Measurements from ENCODE around the gene CERS6. TPM values are rescaled to one million over a fixed set of nuclear protein-coding genes. Genes with fewer than 3 reads are reported as not detected.

The CERS6 gene
- polyA plus RNA-seq, 4 donors: 41.8 to 50.6 (median 47.4) TPM

DNA sequence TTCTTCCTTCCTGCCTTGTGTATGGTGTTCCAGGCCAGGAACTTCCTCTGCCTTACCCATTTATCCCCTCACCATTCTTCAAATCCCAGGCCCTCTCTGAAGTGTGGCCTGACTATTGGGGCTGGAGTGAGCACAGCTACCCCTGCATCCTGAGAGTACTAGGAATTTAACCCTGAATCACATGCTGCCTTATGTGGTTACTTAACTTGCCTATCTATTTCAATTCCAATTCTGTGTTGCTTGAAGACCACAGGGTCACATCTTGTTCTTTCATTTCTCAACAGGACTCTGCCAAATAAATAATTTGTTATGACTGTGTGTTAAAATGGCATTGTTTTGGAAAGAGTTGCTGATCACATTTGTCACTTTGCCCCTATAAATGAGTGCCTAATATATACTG, 108.6 kb downstream of the CERS6 start:
- no peak for DNase-seq (ENCODE audit: low read depth in 4 of 4, low spot score in 2 of 4)

DNA sequence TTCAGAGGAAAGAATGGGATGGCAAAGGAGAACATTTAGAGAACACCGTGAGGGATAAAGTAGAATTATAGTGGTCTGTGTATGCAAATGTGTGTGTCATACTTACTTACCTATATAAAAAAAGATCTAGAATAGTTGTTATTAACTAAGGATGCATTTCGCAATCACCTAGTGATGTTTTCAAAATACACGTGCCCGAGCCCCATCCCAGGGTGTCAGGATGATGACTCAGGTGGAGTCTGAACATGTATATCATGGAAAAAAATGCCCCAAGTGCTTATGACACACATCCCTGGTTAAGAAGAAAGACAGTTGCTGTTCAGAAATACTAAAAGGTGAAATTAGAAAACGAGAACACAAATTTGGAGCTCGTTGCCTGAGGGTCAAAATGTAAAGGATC, 109.0 kb downstream of the CERS6 start:
- DNase-seq (ENCODE audit: low read depth in 4 of 4, low spot score in 2 of 4): no peak

DNA sequence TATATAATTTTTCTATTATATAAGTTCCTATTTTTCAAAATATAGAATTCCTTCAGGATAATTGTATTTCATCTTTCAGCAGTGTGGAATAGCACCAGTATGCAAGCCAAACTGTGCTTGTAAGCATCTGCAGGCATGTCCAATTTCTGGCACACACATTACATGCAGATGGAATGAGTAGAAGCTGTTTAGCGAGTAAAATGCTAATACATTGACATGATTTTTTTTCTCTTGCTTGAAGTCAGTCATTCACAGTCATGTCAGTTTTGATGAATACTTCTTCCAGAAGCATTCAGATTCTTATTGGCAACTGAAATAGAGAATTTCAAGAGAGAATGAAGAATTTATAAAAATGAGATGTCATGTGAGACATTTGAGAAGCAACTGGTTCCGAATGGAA, 109.4 kb downstream of the CERS6 start:
- DNase-seq (ENCODE audit: low read depth in 4 of 4, low spot score in 2 of 4): no peak

DNA sequence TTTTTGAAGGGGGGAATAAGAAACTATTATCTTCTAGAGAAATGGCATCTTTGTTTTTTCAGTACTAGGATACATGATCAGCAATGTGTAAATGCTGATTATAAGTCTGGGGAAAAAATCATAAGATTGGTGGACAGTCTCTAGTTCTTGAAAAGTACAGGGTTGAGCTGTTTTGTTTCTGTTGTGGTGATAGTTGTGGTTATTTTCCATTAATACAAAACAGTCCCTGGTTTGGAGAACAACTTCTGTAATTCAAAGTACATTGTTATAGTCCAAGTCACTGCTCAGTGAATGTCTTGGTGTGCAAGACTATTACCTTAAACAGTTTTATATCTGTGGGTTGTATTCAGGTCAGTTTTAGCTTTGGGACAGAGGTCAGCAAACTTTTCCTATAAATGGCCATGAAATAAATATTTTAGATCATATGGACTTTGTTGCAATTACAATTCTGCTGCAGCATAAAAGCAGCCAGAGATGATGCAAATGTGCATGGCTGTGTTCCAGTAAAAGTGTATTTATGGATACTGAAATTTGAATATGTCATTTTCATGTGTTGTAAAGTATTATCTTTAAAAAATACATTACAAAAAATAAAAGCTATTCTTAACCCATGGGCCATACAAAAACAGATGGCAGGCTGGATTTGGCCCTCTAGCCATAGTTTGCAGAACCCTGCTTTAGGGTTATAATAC, 111.0 kb downstream of the CERS6 start:
- DNase-seq (ENCODE audit: low read depth in 4 of 4, low spot score in 2 of 4): no peak

DNA sequence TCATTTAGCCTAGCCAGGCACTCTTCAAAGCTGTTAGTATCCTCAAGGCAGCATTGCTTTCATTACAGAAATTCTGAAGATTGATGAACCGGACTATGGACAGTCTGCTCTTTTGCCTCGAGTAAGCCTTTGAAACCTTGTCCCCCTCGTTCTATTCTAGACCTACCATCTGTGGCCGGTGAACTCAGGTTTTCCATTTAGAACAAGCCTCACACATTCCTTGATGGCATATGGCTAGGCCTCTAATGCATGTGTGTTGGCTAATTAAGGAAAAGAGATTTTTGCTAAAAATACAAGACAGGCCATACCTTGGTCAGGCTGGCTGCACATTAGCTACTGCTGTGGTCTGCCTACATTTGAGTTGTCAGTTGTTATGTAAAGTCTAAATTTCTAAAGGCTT, 111.8 kb downstream of the CERS6 start:
- no peak for DNase-seq (ENCODE audit: low read depth in 4 of 4, low spot score in 2 of 4)

DNA sequence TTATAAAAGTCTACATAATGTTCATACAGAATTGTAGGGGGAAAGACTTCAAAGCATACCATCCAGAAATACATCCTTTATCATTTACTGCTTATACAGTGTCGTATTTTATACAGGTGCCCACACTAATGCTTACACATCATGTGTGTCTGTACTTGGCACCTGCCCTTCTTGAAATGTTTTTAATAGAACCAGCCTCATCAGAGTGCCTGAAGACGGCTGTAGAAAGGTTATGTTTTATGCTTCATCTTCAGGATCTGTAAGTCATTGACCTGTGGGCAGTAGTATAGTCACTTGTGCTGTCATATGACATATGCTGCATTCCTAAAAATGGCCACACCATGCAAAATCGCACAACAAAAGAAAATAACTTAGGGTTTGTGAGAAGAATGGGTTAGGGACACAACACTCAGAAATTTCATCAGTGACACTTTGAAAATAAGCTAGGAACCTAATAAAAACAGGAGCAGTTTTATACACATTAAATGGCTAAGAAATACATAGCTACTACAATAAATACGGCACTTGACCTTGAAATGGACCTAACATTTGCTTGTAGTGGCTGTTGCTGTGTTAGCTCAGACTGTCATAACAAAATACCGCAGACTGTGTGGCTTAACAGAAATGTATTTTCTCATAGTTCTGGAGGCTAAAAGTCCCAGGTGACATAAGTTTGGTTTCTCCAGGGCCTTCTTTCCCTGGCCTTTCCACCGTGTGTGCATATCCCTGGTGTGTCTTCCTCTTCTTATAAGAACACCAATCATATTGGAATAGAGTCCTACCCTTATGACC, 112.6 kb downstream of the CERS6 start:
- DNase-seq (ENCODE audit: low read depth in 4 of 4, low spot score in 2 of 4): peak in 2 of 4 donors; percentile 5 to 16

DNA sequence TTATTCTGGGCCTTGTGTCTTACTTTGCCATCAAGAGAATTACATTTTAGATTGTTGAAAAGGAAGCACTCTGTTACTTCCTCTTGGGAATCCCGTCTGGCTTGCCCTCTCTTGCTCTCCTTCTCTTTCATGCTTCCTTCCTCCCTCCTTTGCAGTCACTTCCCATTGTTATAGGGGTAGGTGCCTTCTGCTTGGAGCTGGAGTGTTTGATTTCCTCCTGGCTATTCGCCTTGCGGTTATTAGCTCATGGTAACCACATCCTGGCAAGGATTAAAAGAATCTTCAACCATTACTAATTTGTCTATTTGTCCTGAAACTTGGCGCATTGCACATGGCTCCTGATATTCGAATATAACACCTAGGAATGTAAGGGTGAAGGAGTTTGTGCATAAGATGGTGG, 115.0 kb downstream of the CERS6 start:
- no peak for DNase-seq (ENCODE audit: low read depth in 4 of 4, low spot score in 2 of 4)

DNA sequence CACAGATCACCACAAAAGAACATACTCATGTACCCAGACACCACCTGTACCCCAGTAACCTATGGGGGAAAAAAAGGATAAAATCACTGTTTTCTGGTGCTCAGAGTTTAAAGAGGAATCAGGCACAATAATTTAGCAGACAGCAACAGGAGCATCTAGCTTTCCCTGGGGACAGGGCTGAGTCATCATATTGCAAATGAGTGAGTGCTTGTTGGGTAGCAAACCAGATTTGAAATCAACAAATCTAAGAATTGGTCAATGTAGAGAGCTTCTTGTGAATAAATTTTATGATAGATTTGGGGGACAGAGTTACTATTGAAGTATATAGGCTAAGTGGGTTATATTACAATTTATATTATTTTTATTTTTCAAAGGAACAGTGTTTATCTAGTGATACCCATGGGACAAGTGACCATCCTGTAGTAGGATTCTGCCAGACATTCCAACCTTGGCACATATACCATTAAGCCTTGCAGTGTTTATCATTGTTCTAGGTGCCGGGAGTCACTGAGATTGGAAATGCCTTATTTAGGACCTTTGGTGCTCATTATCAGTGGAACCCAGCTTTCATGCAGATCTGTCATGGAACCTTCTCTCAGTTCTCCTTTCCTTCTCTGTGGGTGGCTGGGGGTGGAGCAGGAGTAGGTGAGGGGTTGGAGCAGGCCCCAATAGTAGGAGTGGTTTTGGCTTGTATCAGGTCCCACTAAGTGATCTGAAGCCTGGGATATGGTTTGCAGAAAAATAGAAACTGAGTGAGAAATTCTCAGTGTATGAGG, 117.2 kb downstream of the CERS6 start:
- no peak for DNase-seq (ENCODE audit: low read depth in 4 of 4, low spot score in 2 of 4)

DNA sequence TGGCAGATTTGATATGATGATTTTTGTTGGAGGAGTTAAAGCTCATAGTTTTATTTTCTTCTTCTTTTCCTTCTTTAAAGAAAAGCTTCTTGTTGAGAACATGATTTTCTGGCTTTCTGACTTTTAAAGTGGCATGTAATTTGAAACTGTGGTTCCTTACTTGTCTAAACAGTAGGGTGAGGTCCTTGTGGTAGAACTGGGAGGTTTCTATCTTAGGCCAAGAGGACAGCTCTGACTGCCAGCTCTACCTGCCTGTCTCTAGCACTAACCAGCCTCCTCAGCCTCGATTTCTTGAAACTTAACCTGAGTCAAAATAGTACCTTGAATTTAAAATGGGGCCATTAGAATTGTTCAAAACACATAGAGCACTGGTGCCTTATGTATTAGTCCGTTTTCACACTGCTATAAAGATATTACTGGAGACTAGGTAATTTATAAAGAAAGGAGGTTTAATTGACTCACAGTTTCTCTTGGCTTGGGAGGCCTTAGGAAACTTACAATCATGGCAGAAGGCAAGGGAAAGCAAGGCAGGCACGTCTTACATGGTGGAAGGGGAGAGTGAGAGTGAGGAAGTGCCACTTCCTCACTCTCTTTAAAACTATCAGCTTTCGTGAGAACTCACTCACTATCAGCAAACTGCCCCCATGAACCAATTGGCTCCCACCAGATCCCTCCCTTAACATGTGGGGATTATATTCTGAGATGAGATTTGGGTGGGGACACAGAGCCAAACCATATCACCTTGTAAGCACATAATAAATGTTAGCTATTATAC, 119.0 kb downstream of the CERS6 start:
- DNase-seq (ENCODE audit: low read depth in 4 of 4, low spot score in 2 of 4): no peak

DNA sequence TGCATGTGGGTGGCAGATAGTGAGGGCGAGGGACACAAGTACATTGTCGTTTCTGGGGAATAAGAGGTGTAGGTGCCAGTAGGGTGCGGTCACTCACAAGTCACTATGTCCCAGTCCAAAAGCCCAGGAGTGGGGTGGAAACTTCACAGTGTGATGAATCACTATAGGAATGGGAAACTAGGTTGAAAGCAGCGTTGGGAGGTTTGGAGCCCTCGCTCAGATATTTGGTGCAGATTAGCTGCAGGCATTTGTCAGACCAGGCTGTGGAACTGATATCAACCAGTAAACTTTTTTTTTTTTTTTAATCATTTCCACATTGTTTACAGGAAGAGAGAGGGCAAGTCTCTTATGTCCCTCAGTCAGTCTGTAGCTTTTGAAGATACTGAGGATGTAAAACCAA, 121.8 kb downstream of the CERS6 start:
- no peak for DNase-seq (ENCODE audit: low read depth in 4 of 4, low spot score in 2 of 4)

DNA sequence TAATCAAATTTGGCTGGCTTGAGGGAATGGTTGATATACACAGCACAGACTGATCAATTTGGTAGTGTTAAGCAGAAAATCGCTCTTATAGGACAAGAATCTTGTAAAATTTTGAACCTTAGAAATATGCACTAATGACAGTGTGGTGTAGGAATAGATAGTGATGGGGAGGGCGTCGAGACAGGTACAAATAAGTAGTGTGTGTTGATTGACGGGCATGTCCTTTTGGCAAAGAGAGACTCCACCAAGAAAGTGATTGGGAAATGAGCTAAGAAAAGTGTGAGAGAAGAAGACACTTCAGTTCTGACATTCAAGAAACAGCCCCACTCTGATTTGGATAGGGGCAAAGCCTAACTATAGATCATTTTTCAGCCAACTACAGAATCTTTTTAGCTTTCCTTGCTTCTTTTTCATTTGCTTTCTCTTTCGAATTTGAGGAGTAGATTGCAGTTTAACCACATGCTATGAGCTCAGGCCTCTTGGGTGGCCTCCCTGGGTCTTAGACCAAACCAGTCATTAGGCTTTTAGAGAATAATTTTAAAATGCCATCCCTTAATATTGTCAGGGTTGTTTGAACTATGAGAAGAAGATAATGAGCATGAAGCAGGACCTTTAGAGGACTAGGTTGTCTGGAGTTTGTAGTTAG, 127.1 kb downstream of the CERS6 start:
- no peak for DNase-seq (ENCODE audit: low read depth in 4 of 4, low spot score in 2 of 4)

DNA sequence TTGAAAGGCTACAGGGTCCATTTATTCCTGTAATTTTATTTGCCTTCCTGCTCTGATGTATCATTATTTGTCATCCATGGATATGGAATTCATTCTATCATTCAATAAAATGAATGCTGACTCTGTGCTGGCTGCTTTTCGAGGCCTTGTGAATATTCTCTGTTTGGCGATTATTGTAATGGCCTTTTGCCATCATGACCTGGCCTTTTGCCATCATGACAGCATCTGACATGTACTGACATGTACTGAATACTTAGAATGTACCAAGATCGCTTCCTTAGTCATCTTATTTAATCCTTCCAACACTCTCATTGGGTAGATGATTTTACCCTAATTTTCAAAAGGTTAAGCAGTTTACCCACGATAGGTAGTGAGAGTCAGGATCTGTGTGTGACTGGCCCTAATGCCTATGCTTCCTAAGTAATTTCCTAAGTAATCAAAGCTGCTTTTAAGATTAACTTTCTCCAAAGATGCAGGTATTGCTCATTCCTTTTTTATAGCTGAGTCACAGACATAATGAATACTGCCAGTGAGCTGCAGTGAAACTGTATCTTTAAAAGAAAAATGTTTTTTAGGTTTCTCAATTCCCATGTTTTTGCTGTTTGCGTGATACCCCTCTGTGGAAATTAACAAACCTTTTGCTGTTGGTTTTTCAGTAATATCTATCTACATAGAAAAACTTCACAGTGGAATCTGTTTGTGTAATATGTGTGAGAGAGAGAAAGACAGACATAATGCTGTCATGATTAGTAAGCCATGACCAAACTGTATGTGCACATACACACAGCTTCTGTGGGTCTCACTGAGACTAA, 127.8 kb downstream of the CERS6 start:
- no peak for DNase-seq (ENCODE audit: low read depth in 4 of 4, low spot score in 2 of 4)

DNA sequence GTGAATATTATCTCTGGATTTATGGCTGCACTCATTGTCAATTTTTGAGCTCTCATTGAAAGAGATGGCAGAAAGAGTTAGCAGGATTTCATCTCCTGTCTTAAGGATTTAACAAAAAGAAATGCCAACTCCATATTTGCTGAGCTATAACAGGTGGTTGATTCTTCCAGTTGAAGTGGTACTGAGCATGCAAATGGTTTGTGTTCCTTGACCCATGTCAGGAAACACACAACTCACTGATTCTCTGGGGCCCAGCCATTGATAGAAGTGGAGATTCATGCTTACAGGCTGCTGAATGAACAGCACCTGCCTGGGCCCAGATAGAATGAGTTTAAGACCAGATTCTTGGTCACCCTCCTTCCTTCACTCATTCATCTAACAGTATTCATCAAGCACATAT, 128.8 kb downstream of the CERS6 start:
- no peak for DNase-seq (ENCODE audit: low read depth in 4 of 4, low spot score in 2 of 4)

DNA sequence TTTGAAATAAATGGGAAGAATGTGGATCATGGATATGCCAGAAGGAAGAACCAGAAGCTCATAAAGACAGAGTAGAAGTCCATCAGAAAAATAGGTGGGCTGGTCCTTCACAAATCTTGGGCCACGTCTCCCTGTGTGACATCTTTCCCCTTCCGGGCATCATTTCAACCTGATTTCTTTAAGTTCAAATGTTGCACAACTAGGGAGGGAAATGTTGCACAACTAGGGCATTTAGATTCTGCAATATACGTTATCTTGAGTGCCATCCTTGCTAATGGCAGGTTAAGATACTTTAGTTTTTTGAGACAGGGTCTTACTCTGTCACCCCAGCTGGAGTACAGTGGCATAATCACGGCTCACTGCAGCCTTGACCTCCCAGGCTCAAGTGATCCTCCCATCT, 129.6 kb downstream of the CERS6 start:
- DNase-seq (ENCODE audit: low read depth in 4 of 4, low spot score in 2 of 4): no peak

DNA sequence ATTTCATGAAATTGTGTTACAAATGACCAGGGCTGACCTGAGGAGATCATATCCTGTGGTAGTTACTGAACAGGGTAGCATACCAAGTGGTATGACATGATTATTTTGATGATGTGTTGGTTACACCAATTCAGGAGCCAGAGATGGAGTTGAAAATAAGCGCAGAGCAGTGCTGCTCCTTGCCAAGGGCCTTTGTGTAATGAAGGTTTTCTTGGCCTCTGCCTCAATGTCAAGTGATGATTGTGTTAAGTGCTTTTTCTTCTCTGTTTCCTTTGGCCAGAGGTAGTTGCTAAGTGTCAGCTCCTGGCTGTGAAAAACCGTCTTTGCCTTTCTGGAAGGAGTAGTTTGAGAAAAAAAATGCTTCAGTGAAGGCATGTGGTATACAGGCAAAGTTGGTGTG, 131.2 kb downstream of the CERS6 start:
- DNase-seq (ENCODE audit: low read depth in 4 of 4, low spot score in 2 of 4): no peak

DNA sequence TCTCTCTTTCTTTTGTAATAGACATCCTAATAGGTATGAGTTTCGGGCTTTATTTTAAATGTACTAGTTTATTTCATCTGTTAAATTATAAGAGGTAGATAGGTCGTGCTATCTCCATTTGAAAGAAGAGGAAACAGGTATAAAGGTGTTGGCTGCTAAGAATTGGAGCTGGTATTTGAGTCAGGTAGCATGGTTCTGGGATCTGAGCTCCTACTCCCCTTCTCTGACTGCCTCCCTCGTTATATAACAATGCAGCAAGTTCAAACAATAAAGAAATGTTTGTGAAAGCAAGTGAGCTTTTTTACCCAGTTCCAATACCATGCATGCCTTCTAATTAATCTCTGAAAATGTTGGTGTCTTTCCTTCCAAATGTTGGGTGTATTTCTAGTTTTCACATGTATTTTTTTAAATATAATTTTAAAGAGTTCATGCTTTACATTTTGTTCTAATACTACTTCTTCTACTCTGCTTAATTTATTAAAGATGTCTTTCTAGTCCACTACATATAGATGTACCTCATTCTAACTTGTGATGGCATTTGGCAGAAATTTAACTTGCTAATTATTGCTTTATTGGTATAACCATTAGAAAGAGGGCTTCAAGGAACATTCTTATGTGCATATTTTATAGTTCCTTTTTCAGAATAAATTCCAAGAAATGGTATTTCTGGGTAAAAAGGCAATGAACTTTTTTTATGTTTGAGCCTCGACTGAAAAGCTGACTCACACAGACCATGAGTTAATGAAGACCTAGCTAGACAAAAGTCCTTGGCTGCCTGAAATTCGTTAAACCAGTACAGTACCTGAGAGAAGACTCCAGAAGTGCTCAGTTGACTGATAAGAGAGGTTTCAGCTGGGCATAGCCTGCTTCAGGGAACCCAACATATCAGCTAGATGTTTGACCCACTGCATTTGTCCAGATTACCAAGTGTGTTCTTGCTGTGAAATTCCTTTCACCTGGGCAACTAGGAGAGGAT, 133.5 kb downstream of the CERS6 start:
- no peak for DNase-seq (ENCODE audit: low read depth in 4 of 4, low spot score in 2 of 4)

DNA sequence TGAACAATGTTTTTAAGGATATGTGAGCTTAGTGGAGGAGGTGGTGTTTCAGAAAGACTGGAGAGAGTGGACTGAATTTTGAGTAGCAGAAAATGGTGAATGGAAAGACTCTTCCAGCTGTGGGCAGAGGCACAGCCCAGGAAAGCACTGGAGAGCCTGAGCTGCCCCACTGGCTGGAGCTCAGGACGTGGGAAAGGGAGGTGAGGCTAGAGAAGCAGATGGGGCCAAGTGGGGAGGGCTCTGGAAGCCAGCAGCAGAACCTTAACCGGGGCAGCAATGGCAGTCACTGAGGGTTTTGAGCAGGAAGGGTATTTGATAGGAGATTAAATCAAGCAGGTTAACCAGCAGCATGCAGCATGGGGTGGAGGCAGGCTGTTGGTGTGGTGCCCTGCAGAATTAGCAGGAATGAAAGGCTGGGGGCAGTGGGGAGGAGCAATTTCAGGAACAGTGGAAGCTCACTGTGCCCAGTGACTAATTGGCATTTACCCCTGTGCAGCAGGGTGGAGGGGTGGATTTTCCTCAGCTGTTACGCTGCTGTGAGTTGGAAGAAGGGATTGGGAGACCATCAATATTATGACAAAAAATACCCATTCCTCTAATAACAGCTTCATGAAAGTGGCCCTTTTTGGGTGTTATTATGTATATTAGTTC, 136.2 kb downstream of the CERS6 start:
- DNase-seq (ENCODE audit: low read depth in 4 of 4, low spot score in 2 of 4): no peak

DNA sequence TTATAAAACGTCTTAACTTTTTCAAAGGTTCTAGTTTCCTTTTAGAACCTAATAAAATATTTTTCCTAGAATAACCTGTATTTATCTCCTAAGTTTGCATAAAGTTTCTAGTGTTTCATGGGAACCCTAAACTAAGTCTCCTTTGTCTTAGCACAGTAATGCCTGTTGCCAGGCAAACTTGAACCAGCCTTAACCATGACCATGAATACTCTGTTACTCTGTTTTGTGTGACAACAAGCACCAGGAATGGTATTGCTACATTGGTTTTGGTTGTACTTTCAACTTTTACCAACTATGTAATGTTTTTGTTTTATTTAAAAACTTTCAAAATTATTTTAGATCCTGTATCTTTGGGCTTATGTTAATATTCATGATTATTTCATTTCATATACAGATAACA, 137.6 kb downstream of the CERS6 start:
- DNase-seq (ENCODE audit: low read depth in 4 of 4, low spot score in 2 of 4): no peak
